ENCODE measurements around the gene IKZF5.

The IKZF5 gene, protein sequence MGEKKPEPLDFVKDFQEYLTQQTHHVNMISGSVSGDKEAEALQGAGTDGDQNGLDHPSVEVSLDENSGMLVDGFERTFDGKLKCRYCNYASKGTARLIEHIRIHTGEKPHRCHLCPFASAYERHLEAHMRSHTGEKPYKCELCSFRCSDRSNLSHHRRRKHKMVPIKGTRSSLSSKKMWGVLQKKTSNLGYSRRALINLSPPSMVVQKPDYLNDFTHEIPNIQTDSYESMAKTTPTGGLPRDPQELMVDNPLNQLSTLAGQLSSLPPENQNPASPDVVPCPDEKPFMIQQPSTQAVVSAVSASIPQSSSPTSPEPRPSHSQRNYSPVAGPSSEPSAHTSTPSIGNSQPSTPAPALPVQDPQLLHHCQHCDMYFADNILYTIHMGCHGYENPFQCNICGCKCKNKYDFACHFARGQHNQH

DNA sequence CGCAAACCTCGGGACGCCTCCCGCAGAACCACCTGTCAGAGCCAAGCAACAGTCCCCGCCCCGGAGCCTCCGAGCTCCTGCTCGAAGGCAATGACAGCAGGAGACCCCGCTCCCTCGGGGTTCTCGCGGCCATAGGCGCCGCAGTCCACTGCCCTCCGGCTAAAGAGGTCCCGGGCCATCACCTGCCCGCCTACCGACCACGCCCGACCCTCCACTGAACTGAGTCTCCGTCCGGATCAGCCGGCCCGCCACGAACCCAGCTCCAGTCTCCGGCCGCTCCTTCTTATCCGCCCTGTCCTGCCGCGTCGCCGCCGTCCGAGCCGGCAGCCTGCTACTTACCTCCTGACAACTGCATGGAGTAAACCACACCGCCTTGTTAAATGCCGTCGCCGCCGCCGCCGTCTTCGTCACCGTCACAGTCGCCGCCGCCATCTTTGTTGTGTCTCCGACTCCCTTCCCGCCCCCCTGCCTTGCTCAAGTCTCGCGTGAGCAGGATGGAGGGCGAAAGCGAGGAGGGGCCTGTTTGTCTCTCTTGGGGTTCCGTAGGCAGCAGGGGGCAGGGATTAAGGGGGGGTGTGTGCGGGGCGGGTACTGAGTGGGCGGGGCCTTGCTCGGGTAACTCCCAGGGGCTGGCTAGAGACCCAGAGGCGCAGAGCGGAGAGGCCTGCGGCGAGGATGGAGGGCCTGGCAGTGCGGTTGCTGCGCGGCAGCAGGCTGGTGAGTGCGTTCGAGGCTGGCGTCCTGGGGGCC lies at the start of gene IKZF5, which contains the start of gene ACADSB:
TSS of gene IKZF5 (minus strand) at position 441 of the 750 bp plus-strand sequence. CDS start 10,170 bp downstream, outside the sequence.
TSS of gene ACADSB (plus strand) at position 652 of the 750 bp plus-strand sequence. CDS start at position 676, 24 bp downstream.
- TF ChIP-seq GATA1 (IDR thresholded peaks at IDR 0.05; ENCODE audit: low read depth, low read length) (no peak), POLR2A (IDR thresholded peaks at IDR 0.05; ENCODE audit: low read length) (peak; percentile 83)
- DNase-seq, result peak; percentile 99

DNA sequence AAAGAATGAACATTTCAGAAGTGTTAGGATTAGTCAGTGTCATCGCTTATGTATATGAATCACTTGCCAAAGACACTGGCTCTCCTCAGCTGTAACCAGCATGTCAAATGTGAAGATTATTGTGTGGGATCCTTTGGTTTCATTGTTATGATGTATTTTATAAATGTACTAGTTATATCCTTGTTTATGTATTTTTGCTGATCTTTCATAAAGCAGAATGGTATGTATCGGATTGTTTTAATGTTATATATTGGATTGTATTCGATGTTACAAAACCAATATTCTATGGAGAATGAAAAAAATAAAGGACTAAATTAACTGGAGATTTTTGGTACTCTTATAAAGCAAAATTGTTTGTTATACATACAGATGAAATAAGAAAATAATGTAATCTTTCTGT lies 49.4 kb upstream of the IKZF5 start:
- TF ChIP-seq GATA1 (IDR thresholded peaks at IDR 0.05; ENCODE audit: low read depth, low read length) (no peak), POLR2A (IDR thresholded peaks at IDR 0.05; ENCODE audit: low read length) (no peak)
- DNase-seq, result no peak

DNA sequence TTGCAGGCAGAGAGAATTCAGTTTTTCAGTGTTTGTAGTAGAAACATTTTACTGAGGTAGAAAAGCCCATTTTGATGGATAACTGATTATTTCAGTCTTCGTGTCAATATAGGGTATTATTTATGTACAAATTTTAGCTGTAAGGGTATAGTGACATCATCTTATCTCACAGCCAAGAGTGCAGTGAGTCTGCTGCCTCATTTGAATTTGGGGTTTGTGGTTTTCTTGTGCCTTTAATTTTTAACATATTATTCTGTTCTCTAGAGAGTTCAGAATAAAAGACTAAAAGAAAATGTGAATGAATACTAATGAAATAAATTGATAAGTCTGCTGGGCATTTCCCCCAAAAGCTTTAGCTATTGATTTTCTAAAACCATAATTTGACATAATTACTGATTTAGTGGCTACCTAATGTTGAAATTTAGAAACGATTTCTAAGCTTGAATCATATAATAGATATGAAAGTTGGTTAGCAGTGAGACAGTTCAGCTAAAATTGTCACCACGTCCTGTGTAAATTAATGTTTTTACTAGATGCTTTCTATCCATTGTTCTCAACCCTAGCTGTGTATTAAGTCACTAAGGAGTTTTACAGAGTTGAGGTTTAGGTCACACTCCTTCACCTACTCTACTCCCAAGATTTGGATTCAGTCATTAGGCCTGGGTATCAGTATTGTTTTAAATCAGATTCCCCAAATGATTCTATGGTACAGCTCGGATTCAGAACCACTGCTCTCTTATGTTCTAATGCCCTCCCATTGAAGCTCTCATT lies 37.6 kb upstream of the IKZF5 start:
- TF ChIP-seq GATA1 (IDR thresholded peaks at IDR 0.05; ENCODE audit: low read depth, low read length) (no peak), POLR2A (IDR thresholded peaks at IDR 0.05; ENCODE audit: low read length) (no peak)

DNA sequence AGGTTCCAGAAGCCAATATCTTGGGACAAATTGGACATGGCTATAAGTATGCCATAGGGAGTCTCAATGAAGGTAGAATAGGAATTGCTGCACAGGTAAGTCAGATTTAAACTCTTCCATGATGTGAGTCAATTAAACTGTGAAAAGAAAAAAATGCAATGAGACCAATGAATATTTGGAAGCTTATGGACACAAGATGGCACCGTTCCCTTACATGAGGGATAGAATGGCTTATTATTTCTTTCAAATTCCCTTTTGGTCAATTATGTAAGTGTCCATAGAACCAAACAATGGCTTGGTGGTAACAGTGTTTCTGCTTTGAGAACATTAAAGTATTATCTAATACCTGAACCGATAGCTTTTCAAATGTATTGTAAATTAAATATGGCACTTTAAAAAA lies 35.8 kb upstream of the IKZF5 start:
- DNase-seq, result peak in 1 of 2 experiments; percentile 14
- no peak for TF ChIP-seq POLR2A (IDR thresholded peaks at IDR 0.05; ENCODE audit: low read length)

More for the DNA sequence above, 37.6 kb upstream of the IKZF5 start:
- no peak for DNase-seq

DNA sequence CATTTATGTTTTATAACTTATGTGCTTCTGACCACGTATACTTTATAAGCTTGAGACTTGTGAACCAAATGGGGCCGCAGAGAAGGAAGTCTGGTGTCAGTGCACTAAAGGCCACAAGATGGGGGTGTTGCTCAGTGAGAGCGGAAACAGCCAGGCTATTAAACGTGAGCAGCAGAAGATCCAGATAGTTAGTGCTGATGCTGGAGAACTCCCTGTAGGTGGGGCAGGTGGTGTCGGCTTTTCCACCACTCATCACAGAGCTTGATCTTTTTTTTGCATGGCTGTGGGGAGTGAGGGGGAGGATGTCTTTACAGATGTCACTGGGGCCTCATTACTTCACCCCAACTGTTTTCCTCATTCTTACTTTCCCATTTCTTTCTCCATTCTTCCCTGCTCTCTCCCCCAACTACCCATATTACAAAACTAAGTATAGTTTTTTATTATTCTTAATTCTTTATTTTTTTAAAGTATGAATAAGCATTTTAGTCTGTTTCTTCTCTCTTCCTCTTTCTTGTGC lies 34.9 kb upstream of the IKZF5 start:
- peak; percentile 68 to 79 for DNase-seq
- TF ChIP-seq GATA1 (IDR thresholded peaks at IDR 0.05; ENCODE audit: low read depth, low read length), result no peak

DNA sequence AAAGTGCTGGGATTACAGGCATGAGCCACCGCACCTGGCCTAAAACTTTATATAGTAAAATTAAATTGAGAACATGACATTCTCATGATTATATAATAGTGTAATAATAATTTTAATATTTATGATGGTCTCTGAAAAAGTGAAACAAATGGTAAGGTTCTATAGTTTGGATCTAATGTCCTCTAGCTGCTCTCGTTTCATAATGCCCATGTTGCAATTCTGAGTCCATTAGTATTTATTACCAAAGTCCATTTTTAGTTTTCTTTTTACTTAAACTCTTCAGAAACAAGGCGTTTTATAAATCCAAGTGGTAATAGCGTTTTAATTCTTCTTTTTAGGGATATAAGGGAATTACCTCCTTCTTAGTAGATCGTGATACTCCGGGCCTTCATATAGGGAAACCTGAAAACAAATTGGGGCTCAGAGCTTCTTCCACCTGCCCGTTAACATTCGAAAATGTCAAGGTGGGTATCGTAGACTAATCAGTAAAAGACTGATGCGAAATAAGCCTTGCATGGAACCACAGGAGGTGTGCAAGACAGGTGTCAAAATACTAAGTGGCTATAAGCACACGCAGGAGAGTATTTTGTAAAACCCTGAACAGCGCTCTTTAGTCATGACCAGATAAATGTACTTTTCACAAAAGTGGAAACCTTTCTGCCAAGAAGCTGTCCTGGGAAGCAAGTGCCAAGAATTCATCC lies 34.3 kb upstream of the IKZF5 start:
- TF ChIP-seq POLR2A (IDR thresholded peaks at IDR 0.05; ENCODE audit: low read length) (no peak), GATA1 (IDR thresholded peaks at IDR 0.05; ENCODE audit: low read depth, low read length) (no peak)
- DNase-seq, result no peak

DNA sequence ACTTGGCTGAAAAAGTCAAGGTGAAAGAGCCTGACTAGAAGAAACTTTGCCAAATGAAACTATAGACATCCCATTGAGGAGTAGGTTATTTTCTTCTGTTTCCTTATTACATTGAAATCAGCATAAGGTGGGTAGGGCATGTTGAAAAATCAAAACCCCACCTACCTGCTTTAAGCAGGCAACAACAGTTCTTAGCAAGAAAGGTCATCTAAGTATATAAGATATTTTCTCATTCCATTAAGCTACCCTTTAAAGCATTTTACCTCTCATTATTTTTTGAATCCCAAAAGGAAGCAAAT lies 31.0 kb upstream of the IKZF5 start:
- DNase-seq, result no peak
- TF ChIP-seq POLR2A (IDR thresholded peaks at IDR 0.05; ENCODE audit: low read length) (no peak), GATA1 (IDR thresholded peaks at IDR 0.05; ENCODE audit: low read depth, low read length) (no peak)

DNA sequence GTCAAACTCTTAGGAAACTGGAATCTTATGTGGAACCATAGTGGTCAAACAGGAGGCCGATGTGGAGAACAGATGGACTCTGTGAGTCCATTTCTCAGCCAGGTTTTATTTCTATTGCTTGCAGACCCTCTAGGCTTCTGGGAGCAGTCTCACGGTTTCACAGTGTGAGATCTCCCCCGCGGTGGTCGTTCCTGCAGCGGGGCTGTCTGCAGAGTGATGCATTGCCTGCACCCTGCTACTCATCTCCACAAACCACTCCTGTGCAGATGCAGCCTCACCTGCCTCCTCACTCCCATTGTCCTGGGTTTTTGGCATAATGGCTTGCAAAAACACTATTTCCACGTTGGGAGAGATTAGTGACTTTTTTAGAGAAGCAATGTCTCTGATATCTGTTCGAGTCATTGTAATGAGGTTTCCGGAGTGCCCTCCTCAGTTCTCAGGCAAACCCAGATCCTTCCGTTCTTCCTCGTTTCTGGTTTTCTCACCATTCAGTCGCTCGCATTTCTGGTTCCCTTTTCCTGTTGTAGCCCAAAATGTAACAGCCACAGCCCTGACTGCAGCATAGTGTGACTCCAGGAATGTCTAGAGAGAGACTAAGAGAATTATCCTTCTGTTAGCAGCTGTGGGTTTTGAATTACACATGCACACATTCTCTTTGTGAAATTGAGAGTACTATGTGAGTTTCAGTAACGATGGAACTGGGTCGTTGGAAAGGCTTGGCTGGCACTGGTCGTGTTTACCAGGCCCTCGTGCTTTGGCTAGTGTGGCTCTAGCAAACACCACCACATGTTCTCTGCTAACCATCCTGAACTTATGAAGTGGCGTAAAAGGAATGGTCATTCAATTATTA lies 30.4 kb upstream of the IKZF5 start:
- no peak for TF ChIP-seq POLR2A (IDR thresholded peaks at IDR 0.05; ENCODE audit: low read length)
- TF ChIP-seq GATA1 (IDR thresholded peaks at IDR 0.05; ENCODE audit: low read depth, low read length), result no peak
- DNase-seq, result no peak

DNA sequence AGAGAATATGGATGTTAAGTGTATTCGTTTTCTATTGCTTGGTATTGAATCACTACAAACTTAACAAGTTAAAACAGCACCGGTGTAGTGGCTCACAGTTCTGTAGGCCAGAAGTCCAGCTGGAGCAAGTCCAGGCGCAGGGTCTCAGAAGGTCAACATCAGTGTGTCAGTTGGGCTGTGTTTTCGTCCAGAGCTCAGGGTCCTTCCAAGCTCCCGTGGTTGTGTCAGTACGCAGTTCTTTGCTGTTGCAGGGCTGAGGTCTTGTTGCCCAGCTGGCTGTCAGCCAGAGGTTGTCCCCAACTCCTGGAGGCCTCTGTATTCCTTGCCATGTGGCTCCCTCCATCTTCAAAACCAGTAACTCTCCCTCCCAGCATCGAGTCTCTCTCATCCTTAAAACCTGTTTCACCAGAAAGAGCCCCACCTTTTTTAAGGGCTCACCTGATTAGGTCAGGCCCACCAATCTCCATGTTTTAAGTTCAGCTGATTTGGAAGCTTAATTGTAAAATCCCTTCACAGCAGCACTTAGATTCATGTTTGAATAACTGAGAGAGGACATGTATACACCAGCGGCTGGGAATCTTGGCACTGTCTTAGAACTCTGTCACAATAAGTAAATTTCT lies 27.0 kb upstream of the IKZF5 start:
- TF ChIP-seq POLR2A (IDR thresholded peaks at IDR 0.05; ENCODE audit: low read length), result no peak
- no peak for TF ChIP-seq GATA1 (IDR thresholded peaks at IDR 0.05; ENCODE audit: low read depth, low read length)
- DNase-seq, result no peak

DNA sequence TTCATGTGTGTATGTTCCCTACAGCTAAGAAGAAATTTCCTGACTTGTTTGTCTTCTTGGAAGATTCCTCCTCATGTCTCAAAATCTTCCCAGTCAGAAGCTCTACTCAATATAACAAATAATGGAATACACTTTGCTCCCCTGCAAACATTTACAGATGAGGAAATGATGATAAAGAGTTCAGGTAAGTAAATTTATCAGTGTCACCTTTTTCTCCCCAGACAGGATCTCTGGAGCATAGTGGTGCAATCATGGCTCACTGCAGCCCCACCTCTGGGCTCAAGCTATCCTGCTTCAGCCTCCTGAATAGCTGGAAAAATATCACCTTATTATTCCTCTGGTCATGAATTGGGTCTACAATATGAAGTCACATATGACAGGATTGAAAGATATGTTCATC lies 25.7 kb upstream of the IKZF5 start:
- no peak for TF ChIP-seq GATA1 (IDR thresholded peaks at IDR 0.05; ENCODE audit: low read depth, low read length)
- TF ChIP-seq POLR2A (IDR thresholded peaks at IDR 0.05; ENCODE audit: low read length), result no peak
- no peak for DNase-seq

DNA sequence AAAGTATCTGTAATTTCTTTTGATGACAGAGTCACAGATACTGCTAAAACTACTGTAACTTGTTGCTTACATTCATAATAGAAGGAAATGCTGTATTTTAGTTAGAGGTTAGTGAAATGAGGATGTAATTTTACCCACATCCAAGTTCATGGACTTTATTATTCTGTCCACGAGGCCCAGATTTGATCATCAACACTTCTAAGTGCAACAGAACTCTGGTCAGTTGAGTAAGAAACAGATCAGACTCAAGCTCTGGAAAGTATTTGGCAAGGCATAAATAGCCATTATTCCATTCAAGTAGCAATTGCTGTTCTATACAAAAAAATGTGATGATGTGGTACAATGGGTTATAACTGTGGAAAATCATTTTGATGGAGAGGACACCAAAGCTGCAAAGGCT lies 22.5 kb upstream of the IKZF5 start:
- DNase-seq, result no peak
- TF ChIP-seq POLR2A (IDR thresholded peaks at IDR 0.05; ENCODE audit: low read length) (no peak), GATA1 (IDR thresholded peaks at IDR 0.05; ENCODE audit: low read depth, low read length) (no peak)

DNA sequence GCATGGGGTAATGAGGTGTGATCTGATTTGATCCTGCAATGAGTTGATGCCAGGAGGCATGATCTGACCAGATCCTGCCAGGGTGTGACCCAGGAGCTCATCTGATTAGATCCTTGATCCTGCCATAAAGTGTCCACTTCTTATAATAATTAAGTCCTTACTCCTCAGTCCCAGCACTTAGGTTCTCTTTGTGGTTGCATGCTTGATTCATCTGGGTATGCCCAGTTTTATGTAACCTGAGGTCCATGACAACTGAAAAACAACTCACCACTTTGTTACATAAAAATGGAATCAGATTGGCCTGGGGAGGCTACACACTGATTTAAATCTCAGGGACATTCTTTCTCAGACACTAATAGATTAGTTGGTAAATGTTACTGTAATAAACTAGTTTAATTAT lies 19.3 kb upstream of the IKZF5 start:
- TF ChIP-seq POLR2A (IDR thresholded peaks at IDR 0.05; ENCODE audit: low read length) (no peak), GATA1 (IDR thresholded peaks at IDR 0.05; ENCODE audit: low read depth, low read length) (no peak)
- no peak for DNase-seq

Data from erythroblast (primary cell).